GM19438 (cell line): ENCODE results near the gene NAPSA.
"Not testable (repeated sequence)": the region's sequence is repeated elsewhere in the genome, so short reads cannot be mapped to it uniquely, and the experiment has no call there.

Source experiments
- ATAC-seq: cut with Tn5 transposase; IDR thresholded peaks from one replicate; pipeline ENCODE4 v1.9.1; 2021; ENCODE audit warnings: low read depth; ENCODE audit not compliant: unreplicated experiment

Gene NAPSA

GRCh38 chr19:50361290-50362029, 4.0 kb downstream of the NAPSA start:
- no peak for ATAC-seq

GRCh38 chr19:50359328-50359818, 6.1 kb downstream of the NAPSA start:
- ATAC-seq: no peak

GRCh38 chr19:50358483-50359327, 6.7 kb downstream of the NAPSA start:
- ATAC-seq: no peak

- no peak for ATAC-seq
Observed at GRCh38 chr19:50357178-50358100, 8.0 kb downstream of the NAPSA start.

GRCh38 chr19:50356691-50357177, 8.7 kb downstream of the NAPSA start:
- ATAC-seq: no peak

GRCh38 chr19:50353487-50353880, 12.0 kb downstream of the NAPSA start:
- not testable (repeated sequence) for ATAC-seq

- ATAC-seq: no peak
Observed at GRCh38 chr19:50352242-50352641, 13.2 kb downstream of the NAPSA start.

- no peak for ATAC-seq
Observed at GRCh38 chr19:50349277-50350057, 16.0 kb downstream of the NAPSA start.

GRCh38 chr19:50347089-50347581, 18.3 kb downstream of the NAPSA start:
- peak; percentile 49 for ATAC-seq

- ATAC-seq: no peak
Observed at GRCh38 chr19:50344661-50345318, 20.6 kb downstream of the NAPSA start.

GRCh38 chr19:50341091-50341564, 24.3 kb downstream of the NAPSA start:
- no peak for ATAC-seq

GRCh38 chr19:50340331-50340730, 25.1 kb downstream of the NAPSA start:
- ATAC-seq: no peak

- ATAC-seq: not testable (repeated sequence)
Observed at GRCh38 chr19:50337031-50337430, 28.4 kb downstream of the NAPSA start.

- no peak for ATAC-seq
Observed at GRCh38 chr19:50334741-50335421, 30.6 kb downstream of the NAPSA start.

GRCh38 chr19:50333737-50334617, 31.5 kb downstream of the NAPSA start:
- no peak for ATAC-seq

- no peak for ATAC-seq
Observed at GRCh38 chr19:50333235-50333736, 32.2 kb downstream of the NAPSA start.
